Sigmoid colon (tissue), 4 donors: ENCODE data around the gene PTPN13.

ENCODE experiments used
- EP300 ChIP-seq, 4 donors: sonication (generic); formaldehyde crosslinking; IDR thresholded peaks; one replicate each; pipeline ENCODE4 v1.6.1; 2017; ENCODE audit warnings: antibody characterized with exemption in 4 of 4
- POLR2A ChIP-seq, 2 donors: fragments of 450-650 bp; IDR thresholded peaks; one replicate each; pipeline ENCODE4 v1.6.1; 2016; ENCODE audit warnings: antibody characterized with exemption in 2 of 2, mild to moderate bottlenecking in 2 of 2, moderate library complexity in 2 of 2
- POLR2AphosphoS5 ChIP-seq, 4 donors: sonication (generic); formaldehyde crosslinking; IDR thresholded peaks; one replicate each; pipeline ENCODE4 v1.6.1; 2017; ENCODE audit warnings: antibody characterized with exemption in 4 of 4
- TF ChIP-seq, protein P1 (sequence below), 4 experiments: fragments of 450-650 bp in 3 of 4; fragments of 200-600 bp in 1 of 4; IDR thresholded peaks; one replicate each; pipeline ENCODE4 v1.5.1; 2016 to 2019; ENCODE audit warnings: antibody characterized with exemption in 4 of 4, mild to moderate bottlenecking in 3 of 4, moderate library complexity in 2 of 4

DNA sequence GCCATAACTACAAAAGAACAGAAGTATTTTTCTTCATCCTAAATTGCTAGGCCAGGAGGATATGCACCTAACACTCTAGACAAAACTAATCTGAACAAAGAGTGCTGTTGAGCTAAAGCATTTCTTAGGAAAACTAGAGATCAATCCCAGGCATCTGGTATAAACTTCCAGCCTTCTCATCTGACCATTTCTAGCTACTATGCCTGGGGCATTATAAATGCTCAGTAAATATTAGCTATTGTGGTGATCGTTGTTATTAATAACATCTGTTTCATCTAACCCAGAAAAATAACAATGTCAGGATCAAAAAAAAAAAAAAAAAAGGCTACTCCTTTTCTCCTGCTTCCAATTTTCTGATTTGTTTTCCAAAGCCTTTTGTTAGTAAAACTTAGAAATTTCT is 262.8 kb downstream of the PTPN13 start:
- TF ChIP-seq, protein P1, sequence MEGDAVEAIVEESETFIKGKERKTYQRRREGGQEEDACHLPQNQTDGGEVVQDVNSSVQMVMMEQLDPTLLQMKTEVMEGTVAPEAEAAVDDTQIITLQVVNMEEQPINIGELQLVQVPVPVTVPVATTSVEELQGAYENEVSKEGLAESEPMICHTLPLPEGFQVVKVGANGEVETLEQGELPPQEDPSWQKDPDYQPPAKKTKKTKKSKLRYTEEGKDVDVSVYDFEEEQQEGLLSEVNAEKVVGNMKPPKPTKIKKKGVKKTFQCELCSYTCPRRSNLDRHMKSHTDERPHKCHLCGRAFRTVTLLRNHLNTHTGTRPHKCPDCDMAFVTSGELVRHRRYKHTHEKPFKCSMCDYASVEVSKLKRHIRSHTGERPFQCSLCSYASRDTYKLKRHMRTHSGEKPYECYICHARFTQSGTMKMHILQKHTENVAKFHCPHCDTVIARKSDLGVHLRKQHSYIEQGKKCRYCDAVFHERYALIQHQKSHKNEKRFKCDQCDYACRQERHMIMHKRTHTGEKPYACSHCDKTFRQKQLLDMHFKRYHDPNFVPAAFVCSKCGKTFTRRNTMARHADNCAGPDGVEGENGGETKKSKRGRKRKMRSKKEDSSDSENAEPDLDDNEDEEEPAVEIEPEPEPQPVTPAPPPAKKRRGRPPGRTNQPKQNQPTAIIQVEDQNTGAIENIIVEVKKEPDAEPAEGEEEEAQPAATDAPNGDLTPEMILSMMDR (IDR thresholded peaks at IDR 0.05) = no peak
- TF ChIP-seq POLR2AphosphoS5 (IDR thresholded peaks at IDR 0.05) = no peak
- TF ChIP-seq POLR2A (IDR thresholded peaks at IDR 0.05) = no peak
- no peak for TF ChIP-seq EP300 (IDR thresholded peaks at IDR 0.05)
